Vagina (tissue), 2 donors: ENCODE data around the gene CXCR1. TPM values are rescaled to one million over a fixed set of nuclear protein-coding genes. Genes with fewer than 3 reads are reported as not detected.
"Not testable (repeated sequence)": the region's sequence is repeated elsewhere in the genome, so short reads cannot be mapped to it uniquely, and the experiment has no call there.

Experiments used
- DNase-seq, 2 donors: peaks; one replicate each; pipeline ENCODE4 v3.0.0-alpha.2; 2017; ENCODE audit errors: extremely low spot score in 2 of 2
- H3K27ac ChIP-seq: fragments of 200-600 bp; sonication (generic); one replicate; pipeline ENCODE4 v1.5.1; 2019
- H3K27me3 ChIP-seq: fragments of 200-600 bp; sonication (generic); one replicate; pipeline ENCODE4 v1.5.1; 2019
- H3K36me3 ChIP-seq, 2 donors: fragments of 200-600 bp; sonication (generic); one replicate each; pipeline ENCODE4 v1.5.1; 2017 to 2019
- H3K4me1 ChIP-seq: fragments of 200-600 bp; sonication (generic); one replicate; pipeline ENCODE4 v1.5.1; 2019
- H3K4me3 ChIP-seq, 2 donors: fragments of 200-600 bp; sonication (generic); 1 replicate in 1 of 2; 2 replicates in 1 of 2; pipeline ENCODE4 v1.5.1; 2016 to 2019
- H3K9me3 ChIP-seq: fragments of 200-600 bp; sonication (generic); one replicate; pipeline ENCODE4 v1.5.1; 2019
- POLR2A ChIP-seq, 2 donors: fragments of 450-650 bp; IDR thresholded peaks; one replicate each; pipeline ENCODE4 v1.6.1; 2017; ENCODE audit warnings: antibody characterized with exemption in 2 of 2, mild to moderate bottlenecking in 2 of 2, moderate library complexity in 2 of 2
- POLR2AphosphoS5 ChIP-seq, 2 donors: sonication (generic); formaldehyde crosslinking; IDR thresholded peaks; one replicate each; pipeline ENCODE4 v1.9.0; 2017; ENCODE audit warnings: antibody characterized with exemption in 2 of 2, mild to moderate bottlenecking in 2 of 2, low read depth in 1 of 2; ENCODE audit not compliant: insufficient read depth in 1 of 2
- intact Hi-C: fragments of 100-400 bp; cut with DNase I; formaldehyde crosslinking; loops from one replicate; pipeline ENCODE4 v1.15.1; 2023
- total RNA-seq: library from RNA; depleted of rRNA; stranded (reverse); fragments of >200 nt; gene quantifications from one replicate; pipeline ENCODE4 v1.2.3, GENCODE V29; 2016
- TF ChIP-seq, protein P1 (sequence below), 3 experiments: fragments of 450-650 bp in 2 of 3; fragments of 200-600 bp in 1 of 3; sonication (generic) in 1 of 3; IDR thresholded peaks; one replicate each; pipeline ENCODE4 v1.5.1; 2017 to 2019; ENCODE audit warnings: antibody characterized with exemption in 3 of 3, mild to moderate bottlenecking in 2 of 3, moderate library complexity in 2 of 3

The CXCR1 gene
- total RNA-seq, 1 donor from 2014 or later, result 0.49 TPM

DNA sequence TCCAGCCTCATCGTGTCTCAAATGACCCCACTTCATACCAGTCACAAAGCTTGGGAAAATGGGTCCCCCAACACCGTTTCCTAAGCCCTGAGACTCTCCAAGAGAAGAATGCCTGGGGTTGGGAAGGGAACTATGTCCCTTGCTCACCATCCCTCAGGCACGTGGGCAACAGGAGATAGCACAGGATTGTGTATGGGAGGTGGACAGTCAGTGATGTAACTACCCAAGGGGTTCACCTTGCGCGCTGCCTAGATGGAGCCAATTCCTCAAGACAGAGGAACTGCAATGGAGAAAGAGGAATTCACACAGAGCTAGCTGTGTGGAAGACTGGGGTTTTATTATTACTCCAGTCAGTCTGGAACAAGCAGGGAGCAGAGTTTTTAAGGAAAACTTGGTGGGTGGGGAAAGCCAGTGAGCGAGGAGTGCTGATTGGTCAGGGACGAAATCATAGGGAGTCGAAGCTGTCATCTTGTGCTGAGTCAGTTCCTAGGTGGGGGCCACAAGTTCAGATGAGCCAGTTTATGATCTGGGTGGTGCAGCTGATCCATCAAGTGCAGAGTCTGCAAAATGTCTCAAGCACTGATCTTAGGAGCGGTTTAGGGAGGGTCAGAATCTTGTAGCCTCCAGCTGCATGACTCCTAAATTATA, 13.8 kb upstream of the CXCR1 start:
- Histone ChIP-seq H3K27ac (no peak overlapping the region), H3K4me3 (no peak overlapping the region), H3K27me3 (no peaks in the 10 kb centered on the region), H3K9me3 (no peaks in the 10 kb centered on the region), H3K36me3 (no peaks in the 10 kb centered on the region), H3K4me1 (peaks cover 16% of the 10 kb centered on the region)
- intact Hi-C loops, result loop anchor here (10.0 kb wide), 1 partner anchor 74 kb away; no protein-coding TSS in a partner anchor
- peak in 1 of 2 donors; percentile 65 for DNase-seq
- TF ChIP-seq, protein P1, sequence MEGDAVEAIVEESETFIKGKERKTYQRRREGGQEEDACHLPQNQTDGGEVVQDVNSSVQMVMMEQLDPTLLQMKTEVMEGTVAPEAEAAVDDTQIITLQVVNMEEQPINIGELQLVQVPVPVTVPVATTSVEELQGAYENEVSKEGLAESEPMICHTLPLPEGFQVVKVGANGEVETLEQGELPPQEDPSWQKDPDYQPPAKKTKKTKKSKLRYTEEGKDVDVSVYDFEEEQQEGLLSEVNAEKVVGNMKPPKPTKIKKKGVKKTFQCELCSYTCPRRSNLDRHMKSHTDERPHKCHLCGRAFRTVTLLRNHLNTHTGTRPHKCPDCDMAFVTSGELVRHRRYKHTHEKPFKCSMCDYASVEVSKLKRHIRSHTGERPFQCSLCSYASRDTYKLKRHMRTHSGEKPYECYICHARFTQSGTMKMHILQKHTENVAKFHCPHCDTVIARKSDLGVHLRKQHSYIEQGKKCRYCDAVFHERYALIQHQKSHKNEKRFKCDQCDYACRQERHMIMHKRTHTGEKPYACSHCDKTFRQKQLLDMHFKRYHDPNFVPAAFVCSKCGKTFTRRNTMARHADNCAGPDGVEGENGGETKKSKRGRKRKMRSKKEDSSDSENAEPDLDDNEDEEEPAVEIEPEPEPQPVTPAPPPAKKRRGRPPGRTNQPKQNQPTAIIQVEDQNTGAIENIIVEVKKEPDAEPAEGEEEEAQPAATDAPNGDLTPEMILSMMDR (IDR thresholded peaks at IDR 0.05), result no peak
- TF ChIP-seq POLR2AphosphoS5 (IDR thresholded peaks at IDR 0.05; ENCODE audit: insufficient read depth in 1 of 2, low read depth in 1 of 2) (no peak), POLR2A (IDR thresholded peaks at IDR 0.05) (no peak)

DNA sequence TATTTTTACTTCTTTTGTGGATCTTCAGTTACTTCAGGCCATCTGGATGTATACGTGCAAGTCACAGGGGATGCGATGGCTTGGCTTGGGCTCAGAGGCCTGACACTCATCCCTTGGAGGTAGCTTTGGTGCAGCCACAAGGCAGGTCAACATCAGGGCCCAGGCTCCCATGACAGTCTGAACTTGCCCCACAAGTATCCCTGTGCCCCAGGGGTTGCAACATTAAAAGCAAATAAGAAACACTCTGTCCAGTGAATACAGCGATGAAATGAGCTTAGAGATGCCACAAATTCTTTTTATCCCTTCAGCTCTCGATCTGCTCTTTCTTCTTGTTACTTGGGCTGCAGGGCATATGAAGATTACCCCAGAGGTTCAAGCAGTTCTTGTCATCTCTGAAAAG, 13.0 kb upstream of the CXCR1 start:
- H3K27ac ChIP-seq, result no peak overlapping the region
- H3K27me3 ChIP-seq, result no peaks in the 10 kb centered on the region
- no peak for DNase-seq
- H3K36me3 ChIP-seq, result no peaks in the 10 kb centered on the region
- H3K9me3 ChIP-seq, result no peaks in the 10 kb centered on the region
- H3K4me1 ChIP-seq, result peaks cover 16% of the 10 kb centered on the region
- H3K4me3 ChIP-seq, result no peak overlapping the region
- intact Hi-C loops, result loop anchor here (10.0 kb wide), 1 partner anchor 75 kb away; no protein-coding TSS in a partner anchor
- no peak for TF ChIP-seq POLR2AphosphoS5 (IDR thresholded peaks at IDR 0.05; ENCODE audit: insufficient read depth in 1 of 2, low read depth in 1 of 2)
- TF ChIP-seq POLR2A (IDR thresholded peaks at IDR 0.05), result no peak
- TF ChIP-seq, protein P1 (IDR thresholded peaks at IDR 0.05), result no peak

DNA sequence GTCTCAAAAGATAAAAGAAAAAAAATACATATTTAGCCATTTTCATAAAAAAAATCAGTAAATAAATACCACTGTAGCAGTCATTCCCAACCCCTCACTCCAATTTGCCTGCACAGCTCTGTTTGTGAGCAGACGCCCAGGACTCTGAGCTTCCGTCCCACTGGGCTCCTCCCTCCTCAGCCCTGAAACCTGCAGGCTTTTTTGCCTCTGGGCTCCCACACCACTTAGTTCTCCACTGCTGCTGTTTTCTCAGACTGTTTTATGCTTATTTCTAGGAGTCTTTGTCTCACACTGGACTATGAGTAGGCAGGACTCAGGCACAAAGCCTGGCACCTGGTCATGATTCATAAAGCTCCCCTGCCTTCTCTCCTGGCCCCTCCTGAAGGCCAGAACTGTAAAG, 6.1 kb upstream of the CXCR1 start:
- Histone ChIP-seq H3K9me3 (no peaks in the 10 kb centered on the region), H3K27ac (no peak overlapping the region), H3K4me1 (no peaks in the 10 kb centered on the region), H3K27me3 (no peaks in the 10 kb centered on the region), H3K4me3 (no peak overlapping the region), H3K36me3 (no peaks in the 10 kb centered on the region)
- intact Hi-C loops, result no loop called here
- no peak for TF ChIP-seq POLR2AphosphoS5 (IDR thresholded peaks at IDR 0.05; ENCODE audit: insufficient read depth in 1 of 2, low read depth in 1 of 2)
- no peak for TF ChIP-seq POLR2A (IDR thresholded peaks at IDR 0.05)
- TF ChIP-seq, protein P1 (IDR thresholded peaks at IDR 0.05), result no peak
- no peak for DNase-seq

DNA sequence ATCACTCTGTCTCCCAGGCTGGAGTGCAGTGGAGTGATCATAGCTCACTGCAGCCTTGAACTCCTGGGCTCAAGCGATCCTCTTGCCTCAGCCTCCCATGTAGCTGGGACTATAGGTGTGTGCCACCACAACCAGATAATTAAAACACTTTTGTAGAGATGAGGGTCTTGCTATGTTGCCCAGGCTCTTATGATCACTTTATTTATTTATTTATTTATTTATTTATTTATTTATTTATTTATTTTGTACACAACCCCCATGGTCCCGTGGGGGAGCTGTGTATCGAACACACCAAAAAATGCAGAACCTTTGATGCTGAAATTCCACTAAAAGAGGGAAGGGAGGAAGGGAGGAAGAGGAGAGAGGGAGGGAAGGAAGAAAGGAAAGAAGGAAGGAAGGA, 5.0 kb upstream of the CXCR1 start:
- H3K4me1 ChIP-seq, H3K27me3 ChIP-seq, intact Hi-C loops: not testable (repeated sequence)

DNA sequence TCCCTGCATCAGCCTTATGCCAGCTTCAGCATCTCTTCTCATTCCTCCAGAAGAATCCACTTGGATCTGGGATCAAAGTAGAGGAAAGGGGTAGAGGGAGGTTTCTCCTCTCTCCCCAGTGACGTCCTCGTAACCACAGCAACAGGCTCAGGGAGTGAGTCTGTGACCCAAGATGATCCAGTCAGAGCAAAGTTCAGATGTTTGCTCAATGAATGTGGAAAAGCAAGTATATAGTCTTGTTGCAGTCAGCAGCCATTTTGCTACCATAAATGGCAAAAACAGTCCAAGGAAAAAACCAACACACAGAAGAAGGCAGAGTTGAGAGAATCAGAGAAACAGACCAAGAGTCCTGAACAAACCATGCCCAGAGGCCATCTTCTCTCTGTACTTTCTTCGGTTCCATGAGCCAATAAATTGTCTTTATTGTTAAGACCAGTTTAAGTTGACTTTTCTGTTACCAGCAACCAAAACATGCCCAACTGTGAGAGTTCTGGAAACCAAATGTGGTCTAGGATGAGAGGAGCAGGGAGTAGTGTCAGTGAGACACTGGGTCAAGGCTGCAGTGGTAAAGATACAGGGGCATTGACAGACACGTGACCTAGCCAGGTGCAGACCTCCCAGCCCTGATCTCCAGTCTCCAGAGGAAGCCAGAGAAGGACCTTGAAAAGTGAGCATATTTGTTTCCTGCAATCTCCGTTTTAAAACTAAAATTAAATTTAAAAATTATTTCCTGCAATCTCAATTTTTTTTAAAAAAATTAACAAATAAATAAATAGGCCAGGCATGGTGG, 3.2 kb upstream of the CXCR1 start:
- no peak overlapping the region for H3K4me3 ChIP-seq

More for the DNA sequence above, 5.0 kb upstream of the CXCR1 start:
- not testable (repeated sequence) for H3K4me3 ChIP-seq, H3K36me3 ChIP-seq, DNase-seq, H3K27ac ChIP-seq, H3K9me3 ChIP-seq

More for the DNA sequence above, 3.2 kb upstream of the CXCR1 start:
- Histone ChIP-seq H3K9me3 (no peaks in the 10 kb centered on the region), H3K27ac (no peak overlapping the region), H3K4me1 (no peaks in the 10 kb centered on the region), H3K27me3 (no peaks in the 10 kb centered on the region), H3K36me3 (no peaks in the 10 kb centered on the region)
- TF ChIP-seq, protein P1 (IDR thresholded peaks at IDR 0.05), result no peak
- TF ChIP-seq POLR2AphosphoS5 (IDR thresholded peaks at IDR 0.05; ENCODE audit: insufficient read depth in 1 of 2, low read depth in 1 of 2) (no peak), POLR2A (IDR thresholded peaks at IDR 0.05) (no peak)
- intact Hi-C loops, result no loop called here
- no peak for DNase-seq
